Fibroblast of lung (primary cell): Measurements from ENCODE around the gene THUMPD1.

Experiments used
- EZH2 ChIP-seq: IDR thresholded peaks from 2 replicates; pipeline ENCODE4 v1.5.1; 2012; ENCODE audit warnings: low read length, control low read depth, mild to moderate bottlenecking; ENCODE audit errors: missing control alignments
- TF ChIP-seq, protein P1 (sequence below), 2 donors: IDR thresholded peaks in 1 of 2; conservative IDR thresholded peaks in 1 of 2; 1 replicate in 1 of 2; 2 replicates in 1 of 2; pipeline ENCODE4 v1.5.1; 2011 to 2012; ENCODE audit warnings: low read length in 2 of 2, control low read depth in 1 of 2, inconsistent platforms in 1 of 2, low read depth in 1 of 2, mild to moderate bottlenecking in 1 of 2

DNA sequence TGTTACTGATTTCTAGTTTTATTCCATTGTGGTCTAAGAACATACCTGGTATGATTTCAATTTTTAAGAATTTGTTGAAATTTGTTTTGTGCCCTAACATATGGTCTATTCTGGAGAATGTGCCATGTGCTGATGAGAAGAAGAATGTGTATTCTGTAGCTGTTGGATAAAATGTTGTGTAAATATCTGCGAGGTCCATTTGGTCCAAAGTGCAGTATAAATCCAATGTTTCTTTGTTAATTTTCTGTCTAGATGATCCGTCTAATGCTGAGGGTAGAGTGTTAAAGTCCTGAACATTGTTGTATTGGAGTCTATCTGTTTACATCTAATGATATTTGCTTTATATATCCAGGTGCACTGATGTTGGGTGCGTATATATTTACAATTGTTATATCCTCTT is 32.1 kb upstream of the THUMPD1 start:
- no peak for TF ChIP-seq EZH2
- TF ChIP-seq, protein P1, sequence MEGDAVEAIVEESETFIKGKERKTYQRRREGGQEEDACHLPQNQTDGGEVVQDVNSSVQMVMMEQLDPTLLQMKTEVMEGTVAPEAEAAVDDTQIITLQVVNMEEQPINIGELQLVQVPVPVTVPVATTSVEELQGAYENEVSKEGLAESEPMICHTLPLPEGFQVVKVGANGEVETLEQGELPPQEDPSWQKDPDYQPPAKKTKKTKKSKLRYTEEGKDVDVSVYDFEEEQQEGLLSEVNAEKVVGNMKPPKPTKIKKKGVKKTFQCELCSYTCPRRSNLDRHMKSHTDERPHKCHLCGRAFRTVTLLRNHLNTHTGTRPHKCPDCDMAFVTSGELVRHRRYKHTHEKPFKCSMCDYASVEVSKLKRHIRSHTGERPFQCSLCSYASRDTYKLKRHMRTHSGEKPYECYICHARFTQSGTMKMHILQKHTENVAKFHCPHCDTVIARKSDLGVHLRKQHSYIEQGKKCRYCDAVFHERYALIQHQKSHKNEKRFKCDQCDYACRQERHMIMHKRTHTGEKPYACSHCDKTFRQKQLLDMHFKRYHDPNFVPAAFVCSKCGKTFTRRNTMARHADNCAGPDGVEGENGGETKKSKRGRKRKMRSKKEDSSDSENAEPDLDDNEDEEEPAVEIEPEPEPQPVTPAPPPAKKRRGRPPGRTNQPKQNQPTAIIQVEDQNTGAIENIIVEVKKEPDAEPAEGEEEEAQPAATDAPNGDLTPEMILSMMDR (conservative IDR thresholded peaks at IDR 0.05 in 1 of 2, IDR thresholded peaks at IDR 0.05 in 1 of 2; ENCODE audit: low read depth in 1 of 2, low read length in 2 of 2), result no peak
